Measurements from ENCODE around the gene SCARB2.
A peak's percentile ranks its signal among the peaks of the same experiment; 100 is the strongest.

SCARB2 gene

DNA sequence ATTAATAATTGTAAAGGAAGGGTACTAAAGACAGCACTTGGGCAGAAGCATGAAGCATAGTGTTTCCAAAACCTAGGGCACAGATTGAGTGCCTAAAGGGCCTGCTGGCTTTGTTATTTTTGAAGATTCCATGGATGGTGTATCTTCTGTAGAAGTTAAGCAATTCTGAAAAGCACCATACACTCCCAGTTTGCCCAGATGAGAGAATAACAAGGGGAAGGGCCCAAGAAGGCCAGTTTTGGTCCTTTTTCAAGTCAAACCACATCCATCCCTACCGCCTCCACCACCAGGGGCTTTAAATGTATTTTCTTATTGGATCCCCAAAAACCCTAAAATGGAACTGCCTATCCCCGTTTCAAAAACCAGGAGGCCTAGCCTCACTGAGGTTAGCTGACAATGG is 17.2 kb downstream of the SCARB2 start:
- TF ChIP-seq, protein P1, sequence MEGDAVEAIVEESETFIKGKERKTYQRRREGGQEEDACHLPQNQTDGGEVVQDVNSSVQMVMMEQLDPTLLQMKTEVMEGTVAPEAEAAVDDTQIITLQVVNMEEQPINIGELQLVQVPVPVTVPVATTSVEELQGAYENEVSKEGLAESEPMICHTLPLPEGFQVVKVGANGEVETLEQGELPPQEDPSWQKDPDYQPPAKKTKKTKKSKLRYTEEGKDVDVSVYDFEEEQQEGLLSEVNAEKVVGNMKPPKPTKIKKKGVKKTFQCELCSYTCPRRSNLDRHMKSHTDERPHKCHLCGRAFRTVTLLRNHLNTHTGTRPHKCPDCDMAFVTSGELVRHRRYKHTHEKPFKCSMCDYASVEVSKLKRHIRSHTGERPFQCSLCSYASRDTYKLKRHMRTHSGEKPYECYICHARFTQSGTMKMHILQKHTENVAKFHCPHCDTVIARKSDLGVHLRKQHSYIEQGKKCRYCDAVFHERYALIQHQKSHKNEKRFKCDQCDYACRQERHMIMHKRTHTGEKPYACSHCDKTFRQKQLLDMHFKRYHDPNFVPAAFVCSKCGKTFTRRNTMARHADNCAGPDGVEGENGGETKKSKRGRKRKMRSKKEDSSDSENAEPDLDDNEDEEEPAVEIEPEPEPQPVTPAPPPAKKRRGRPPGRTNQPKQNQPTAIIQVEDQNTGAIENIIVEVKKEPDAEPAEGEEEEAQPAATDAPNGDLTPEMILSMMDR (IDR thresholded peaks at IDR 0.05), result no peak
- peaks cover 72% of the 10 kb centered on the region for H3K36me3 Mint-ChIP-seq (ENCODE audit: low read depth)
- H3K4me1 Mint-ChIP-seq, result peaks cover 42% of the 10 kb centered on the region
- DNase-seq, result no peak
- peaks cover 23% of the 10 kb centered on the region for H3K9me3 Mint-ChIP-seq
- H3K27ac Mint-ChIP-seq, result no peak overlapping the region
- no peak overlapping the region for H3K4me3 Mint-ChIP-seq
- no peaks in the 10 kb centered on the region for H3K27me3 Mint-ChIP-seq (ENCODE audit: low read depth, poor library complexity)

DNA sequence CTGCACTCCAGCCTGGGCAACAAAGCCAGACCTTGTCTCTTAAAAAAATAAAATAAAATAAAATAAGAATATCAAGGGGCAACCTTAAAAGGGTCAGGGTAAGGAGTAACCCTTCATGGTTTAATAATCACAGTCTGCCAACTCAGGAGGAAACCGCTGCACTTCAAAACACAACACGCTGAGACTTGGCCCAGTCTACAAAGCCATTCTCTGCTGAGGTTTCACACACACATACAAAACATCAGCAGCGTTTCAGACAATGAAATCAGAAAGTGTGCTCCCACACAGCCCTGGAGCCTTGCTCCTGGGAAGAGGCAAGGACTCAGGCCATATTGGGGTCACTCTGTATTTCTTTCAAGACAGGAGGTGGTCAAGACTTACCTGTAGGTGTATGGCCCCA is 18.3 kb downstream of the SCARB2 start:
- Mint-ChIP-seq H3K27me3 (ENCODE audit: low read depth, poor library complexity) (no peaks in the 10 kb centered on the region), H3K9me3 (peaks cover 28% of the 10 kb centered on the region), H3K4me3 (no peak overlapping the region), H3K36me3 (ENCODE audit: low read depth) (peaks cover 77% of the 10 kb centered on the region), H3K27ac (peak overlapping the region; percentile 59), H3K4me1 (peaks cover 36% of the 10 kb centered on the region)
- no peak for DNase-seq
- TF ChIP-seq, protein P1 (IDR thresholded peaks at IDR 0.05), result no peak

DNA sequence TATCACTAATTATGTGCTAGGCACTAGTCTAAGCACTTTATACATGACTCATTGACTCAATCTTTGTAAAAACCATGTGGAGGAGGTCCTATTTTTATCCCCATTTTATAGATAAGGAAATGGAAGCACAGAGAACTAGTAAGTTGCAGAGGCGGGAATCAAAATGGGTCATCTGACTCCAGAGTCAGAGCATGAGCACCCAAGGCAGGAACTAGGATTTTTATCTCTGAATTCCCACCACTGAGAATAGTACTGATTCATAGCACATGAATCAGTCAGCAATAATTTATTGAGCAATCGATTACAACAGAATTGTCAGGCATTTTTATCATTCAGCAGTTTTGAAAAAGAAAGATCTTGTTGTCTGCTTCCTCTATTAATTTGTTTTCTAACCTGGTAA is 19.3 kb downstream of the SCARB2 start:
- DNase-seq, result no peak
- peaks cover 86% of the 10 kb centered on the region for H3K36me3 Mint-ChIP-seq (ENCODE audit: low read depth)
- H3K9me3 Mint-ChIP-seq, result peaks cover 32% of the 10 kb centered on the region
- TF ChIP-seq, protein P1 (IDR thresholded peaks at IDR 0.05), result no peak
- H3K27ac Mint-ChIP-seq, result no peak overlapping the region
- peaks cover 28% of the 10 kb centered on the region for H3K4me1 Mint-ChIP-seq
- H3K27me3 Mint-ChIP-seq (ENCODE audit: low read depth, poor library complexity), result no peaks in the 10 kb centered on the region
- H3K4me3 Mint-ChIP-seq, result no peak overlapping the region

DNA sequence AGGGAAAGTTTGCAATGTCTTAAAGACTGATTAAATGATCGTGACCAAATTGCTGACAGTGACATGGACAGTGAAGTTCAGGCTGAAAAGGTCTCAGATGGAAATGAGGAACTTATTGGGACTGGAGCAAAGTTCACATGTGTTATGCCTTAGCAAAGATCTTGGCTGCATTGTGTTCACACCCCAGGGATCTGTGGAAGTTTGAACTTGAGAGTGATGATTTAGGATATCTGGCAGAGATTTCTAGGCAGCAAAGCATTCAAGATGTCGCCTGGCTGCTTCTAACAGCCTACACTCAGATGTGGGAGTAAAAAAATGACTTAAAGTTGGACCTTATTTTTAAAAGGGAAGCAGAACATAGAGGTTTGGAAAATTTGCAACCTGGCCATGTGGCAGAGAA is 21.4 kb downstream of the SCARB2 start:
- DNase-seq, result no peak
- H3K9me3 Mint-ChIP-seq, result peaks cover 32% of the 10 kb centered on the region
- no peaks in the 10 kb centered on the region for H3K27me3 Mint-ChIP-seq (ENCODE audit: low read depth, poor library complexity)
- TF ChIP-seq, protein P1 (IDR thresholded peaks at IDR 0.05), result no peak
- peaks cover 74% of the 10 kb centered on the region for H3K36me3 Mint-ChIP-seq (ENCODE audit: low read depth)
- peaks cover 7% of the 10 kb centered on the region for H3K4me1 Mint-ChIP-seq
- H3K27ac Mint-ChIP-seq, result no peak overlapping the region
- H3K4me3 Mint-ChIP-seq, result no peak overlapping the region

DNA sequence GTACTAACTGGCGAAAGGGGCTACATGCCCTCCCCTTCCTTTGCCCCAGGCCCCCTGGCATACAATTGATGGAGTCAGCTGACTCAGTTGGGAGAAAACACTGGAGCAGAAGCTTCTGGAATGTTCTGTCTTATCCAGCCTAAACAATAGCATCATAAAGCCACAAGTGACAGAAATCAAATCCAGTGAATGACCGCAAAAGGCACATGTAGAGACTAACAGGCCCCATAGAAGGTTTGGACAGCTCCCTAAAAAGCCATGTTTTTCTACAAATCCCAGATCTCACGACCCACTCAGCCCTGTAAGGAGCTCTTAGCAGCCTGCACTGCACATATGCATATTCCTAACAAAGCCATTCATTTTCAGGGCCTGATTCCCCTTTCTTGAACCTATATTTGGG is 25.1 kb downstream of the SCARB2 start:
- no peak overlapping the region for H3K27ac Mint-ChIP-seq
- no peaks in the 10 kb centered on the region for H3K27me3 Mint-ChIP-seq (ENCODE audit: low read depth, poor library complexity)
- TF ChIP-seq, protein P1 (IDR thresholded peaks at IDR 0.05), result no peak
- peaks cover 27% of the 10 kb centered on the region for H3K9me3 Mint-ChIP-seq
- H3K4me1 Mint-ChIP-seq, result no peaks in the 10 kb centered on the region
- H3K36me3 Mint-ChIP-seq (ENCODE audit: low read depth), result peaks cover 58% of the 10 kb centered on the region
- DNase-seq, result no peak
- no peak overlapping the region for H3K4me3 Mint-ChIP-seq

DNA sequence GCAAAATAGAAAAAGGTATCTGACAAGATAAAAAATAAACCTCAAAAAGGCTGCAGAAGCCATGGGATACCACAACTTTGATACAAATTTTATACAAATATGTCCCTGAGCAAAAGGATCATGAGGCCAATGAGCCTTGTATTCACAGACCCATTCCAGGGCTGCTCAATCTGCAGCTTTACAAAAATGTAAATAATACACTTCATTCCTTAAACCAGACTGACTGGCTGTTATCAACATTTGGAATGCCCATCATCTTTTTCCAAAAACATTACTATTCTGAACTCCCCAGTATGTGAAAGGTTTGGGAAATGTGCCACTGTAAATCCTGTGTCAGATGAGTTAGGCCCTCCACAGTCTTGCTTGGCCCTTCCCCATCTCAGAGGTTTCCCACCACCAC is 25.5 kb downstream of the SCARB2 start:
- peaks cover 54% of the 10 kb centered on the region for H3K36me3 Mint-ChIP-seq (ENCODE audit: low read depth)
- H3K4me1 Mint-ChIP-seq, result no peaks in the 10 kb centered on the region
- no peak overlapping the region for H3K27ac Mint-ChIP-seq
- no peak for DNase-seq
- H3K27me3 Mint-ChIP-seq (ENCODE audit: low read depth, poor library complexity), result no peaks in the 10 kb centered on the region
- peaks cover 25% of the 10 kb centered on the region for H3K9me3 Mint-ChIP-seq
- TF ChIP-seq, protein P1 (IDR thresholded peaks at IDR 0.05), result no peak
- H3K4me3 Mint-ChIP-seq, result no peak overlapping the region

All from nephron progenitor cell (in vitro differentiated cells).